GF-D8 (cell line): ENCODE results near the gene ARL6IP4.
"Not testable (repeated sequence)": the region's sequence is repeated elsewhere in the genome, so short reads cannot be mapped to it uniquely, and the experiment has no call there.

ENCODE experiments used
- DNase-seq: peaks from one replicate; lab custom pipeline; 2025; lab: John Stamatoyannopoulos, UW

The ARL6IP4 gene

GRCh38 chr12:122980183-122981035 is at the start of gene ARL6IP4:
ARL6IP4 (plus strand) TSS chr12:122980681; CDS start chr12:122981140, 459 bp downstream.
- DNase-seq: peak; percentile 17

- DNase-seq: no peak
Observed at GRCh38 chr12:122932207-122932606, 48.3 kb upstream of the ARL6IP4 start.

DNA sequence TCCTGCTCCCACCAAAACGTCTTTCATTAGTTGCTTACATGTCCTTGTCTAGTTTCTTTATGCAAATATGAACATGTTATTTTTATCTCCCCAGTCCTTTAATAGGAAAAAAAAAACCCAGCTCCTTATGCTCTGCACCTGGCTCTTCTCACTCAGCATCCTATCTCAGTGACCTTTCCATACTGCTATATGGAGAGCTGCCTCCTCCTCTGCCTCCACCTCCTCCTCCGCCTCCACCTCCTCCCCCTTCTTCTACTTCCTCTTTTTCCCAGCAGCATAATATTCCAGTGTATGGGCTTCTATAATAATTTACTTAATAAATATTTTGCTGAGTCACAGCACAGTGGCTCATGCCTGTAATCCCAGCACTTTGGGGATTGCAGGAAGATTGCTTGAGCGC is 45.8 kb upstream of the ARL6IP4 start:
- no peak for DNase-seq

DNA sequence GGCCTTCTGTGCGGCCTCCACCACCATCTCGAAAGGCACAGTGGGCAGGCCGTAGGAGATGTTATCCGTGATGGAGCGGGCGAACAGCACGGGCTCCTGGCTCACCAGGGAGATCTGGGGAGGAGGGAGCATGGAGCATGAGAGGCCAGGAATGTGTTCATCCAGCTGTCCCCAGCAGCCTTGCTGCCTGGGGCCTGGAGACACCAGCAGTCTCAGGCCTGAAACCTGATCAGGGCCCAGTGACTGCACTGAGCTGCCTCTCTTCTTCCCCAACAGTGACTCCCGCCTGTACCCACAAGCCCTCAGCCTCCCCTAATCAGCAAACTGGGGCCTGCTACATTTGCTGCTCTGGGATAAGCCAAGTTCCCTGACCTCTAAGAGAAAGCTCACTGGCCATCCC is 45.2 kb upstream of the ARL6IP4 start:
- DNase-seq: no peak

DNA sequence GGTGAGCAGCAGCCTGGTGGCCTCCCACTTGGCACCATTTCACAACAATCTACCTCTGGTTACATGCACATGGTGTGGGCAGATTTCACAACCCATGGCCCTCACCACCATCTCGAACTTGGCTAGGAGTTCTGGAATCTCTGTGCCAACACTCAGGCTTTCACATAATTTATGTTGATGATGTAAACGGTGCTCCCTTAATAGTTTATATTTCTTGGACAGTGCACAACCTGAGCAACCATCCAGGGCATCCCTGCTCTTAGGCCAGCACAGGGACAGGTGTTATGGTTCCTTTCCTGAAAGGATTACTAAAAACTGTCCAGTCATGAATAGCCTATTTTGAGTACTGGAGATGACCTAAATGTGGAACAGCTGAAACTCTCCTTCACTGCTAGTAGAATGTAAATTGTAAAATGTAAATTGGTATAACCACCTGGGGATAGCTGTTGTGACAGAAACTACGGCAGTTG is 42.8 kb upstream of the ARL6IP4 start:
- peak; percentile 21 for DNase-seq

- DNase-seq: no peak
Observed at GRCh38 chr12:122939125-122939524, 41.4 kb upstream of the ARL6IP4 start.

DNA sequence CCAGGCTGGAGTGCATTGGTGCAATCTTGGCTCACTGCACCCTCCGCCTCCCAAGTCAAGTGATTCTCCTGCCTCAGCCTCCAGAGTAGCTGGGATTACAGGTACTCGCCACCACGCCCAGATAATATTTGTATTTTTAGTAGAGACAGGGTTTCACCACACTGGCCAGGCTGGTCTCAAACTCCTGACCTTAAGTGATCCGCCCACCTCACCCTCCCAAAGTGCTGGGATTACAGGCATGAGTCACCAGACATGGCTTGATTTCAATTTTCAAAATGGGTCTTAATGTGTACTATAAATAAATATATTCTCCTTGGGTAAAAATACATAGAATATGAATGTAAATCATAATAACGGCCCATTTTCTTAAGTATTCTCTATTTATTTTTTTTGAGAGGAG is 39.1 kb upstream of the ARL6IP4 start:
- DNase-seq: not testable (repeated sequence)

GRCh38 chr12:122942637-122943036 is 37.8 kb upstream of the ARL6IP4 start:
- DNase-seq: no peak

DNA sequence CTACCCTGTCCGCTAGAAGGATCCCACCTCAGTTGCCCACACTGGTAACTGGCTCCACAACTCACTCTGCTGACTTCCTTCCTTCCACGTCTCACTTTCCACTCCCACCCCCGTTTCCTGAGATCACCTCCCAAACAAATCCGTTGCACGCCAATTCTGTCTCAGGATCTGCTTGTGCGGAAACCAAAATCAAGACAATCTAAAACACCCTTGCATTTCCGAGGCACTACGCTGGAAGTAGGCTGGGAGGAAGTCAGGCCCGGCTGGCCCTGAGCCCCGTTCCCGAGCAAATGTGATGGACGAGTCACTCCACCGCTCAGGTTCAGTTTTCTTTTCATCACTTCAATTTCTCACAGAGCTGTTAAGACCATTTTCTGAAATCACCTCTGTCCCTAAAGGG is 37.3 kb upstream of the ARL6IP4 start:
- no peak for DNase-seq

GRCh38 chr12:122944605-122945592 is 35.6 kb upstream of the ARL6IP4 start:
- DNase-seq: no peak

DNA sequence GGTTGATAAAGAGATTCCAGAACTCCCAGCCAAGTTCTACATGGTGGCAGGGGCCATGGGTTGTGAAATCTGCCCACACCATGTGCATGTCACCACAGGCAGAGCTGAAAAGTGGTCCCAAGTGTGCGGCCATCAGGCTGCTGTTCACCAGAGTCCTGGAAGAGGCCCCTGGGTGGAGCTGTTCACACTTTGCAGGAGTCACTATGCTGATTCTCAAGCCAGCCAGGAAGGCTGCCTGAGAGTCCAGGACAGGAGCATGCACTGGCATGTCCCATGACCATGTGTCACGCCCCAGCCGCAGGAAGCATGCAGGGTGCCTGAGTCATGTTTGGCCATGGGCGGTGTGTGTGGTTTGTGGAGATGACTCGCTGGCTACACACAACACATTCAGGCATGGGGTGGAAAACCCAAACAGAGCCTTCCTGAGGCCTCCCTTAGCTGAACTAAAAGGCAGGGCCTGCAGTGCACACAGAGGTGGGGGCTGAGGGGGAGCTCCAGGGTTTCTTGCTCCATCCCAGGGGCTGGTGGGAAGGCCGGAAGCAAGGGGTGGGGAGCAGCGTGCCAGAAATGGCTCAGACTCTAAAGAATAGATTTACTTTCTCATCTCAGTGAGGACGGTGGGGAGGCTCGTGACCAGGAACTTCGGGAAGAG is 33.7 kb upstream of the ARL6IP4 start:
- peak; percentile 44 for DNase-seq

- no peak for DNase-seq
Observed at GRCh38 chr12:122947352-122947792, 33.1 kb upstream of the ARL6IP4 start.

GRCh38 chr12:122948605-122949004 is 31.9 kb upstream of the ARL6IP4 start:
- no peak for DNase-seq

- no peak for DNase-seq
Observed at GRCh38 chr12:122949405-122949804, 31.1 kb upstream of the ARL6IP4 start.

DNA sequence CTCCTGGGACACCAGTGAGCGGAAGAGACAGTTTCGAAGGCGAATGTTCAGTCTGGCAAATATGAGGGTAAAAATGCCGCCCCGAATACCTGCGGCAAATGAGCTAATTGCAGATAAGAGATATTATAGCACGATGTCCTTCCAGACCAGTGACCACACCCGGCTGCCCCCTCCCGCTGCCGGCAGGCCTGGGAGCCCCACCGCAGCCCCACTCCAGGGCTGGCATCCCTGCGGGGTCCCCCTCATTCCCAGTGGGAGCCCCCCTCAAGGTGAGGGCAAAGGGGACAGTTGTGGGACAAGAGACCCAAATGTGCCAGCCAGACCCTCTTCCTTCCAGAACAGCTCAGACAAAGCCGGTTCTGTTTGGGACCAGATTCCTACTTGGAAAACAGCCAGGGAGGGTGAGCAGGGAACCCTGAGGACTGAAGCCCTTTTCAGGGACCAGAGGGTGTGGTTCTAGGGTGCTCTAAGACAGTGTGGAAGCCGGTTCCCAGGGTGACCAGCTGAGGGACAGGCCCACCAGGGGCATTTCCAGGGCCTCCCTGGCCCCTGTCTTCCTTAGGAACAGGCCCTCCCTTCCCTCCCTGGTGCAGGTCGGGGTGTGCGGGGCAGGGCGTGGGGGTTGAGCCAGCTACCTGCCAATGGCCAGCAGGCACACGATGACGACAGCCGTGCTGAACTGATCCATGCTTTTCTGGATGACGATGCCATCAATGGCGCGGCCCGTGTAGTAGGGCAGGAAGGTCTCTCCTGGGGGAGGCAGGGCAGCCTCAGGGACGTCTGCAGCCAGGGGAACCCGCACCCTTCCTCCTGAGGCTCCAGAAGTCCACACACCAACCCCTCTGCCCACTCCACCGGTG is 30.4 kb upstream of the ARL6IP4 start:
- no peak for DNase-seq

DNA sequence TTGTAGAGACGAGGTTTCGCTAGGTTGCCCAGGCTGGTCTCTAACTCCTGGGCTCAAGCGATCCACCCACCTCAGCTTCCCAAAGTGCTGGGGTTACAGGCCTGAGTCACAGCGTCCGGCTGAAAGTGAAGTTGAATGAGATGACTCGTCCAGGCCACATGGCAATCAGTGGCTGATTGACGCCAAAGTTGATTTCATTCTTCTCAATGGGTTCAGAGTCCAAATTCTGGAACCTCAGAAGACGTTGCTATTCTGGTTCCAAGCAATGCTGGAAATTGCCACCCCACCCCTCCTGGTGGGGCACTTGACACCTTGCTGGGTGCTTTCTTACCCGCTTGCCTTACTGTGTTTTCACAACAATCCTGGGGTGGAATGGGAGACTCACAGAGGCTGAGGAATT is 29.1 kb upstream of the ARL6IP4 start:
- DNase-seq: no peak

DNA sequence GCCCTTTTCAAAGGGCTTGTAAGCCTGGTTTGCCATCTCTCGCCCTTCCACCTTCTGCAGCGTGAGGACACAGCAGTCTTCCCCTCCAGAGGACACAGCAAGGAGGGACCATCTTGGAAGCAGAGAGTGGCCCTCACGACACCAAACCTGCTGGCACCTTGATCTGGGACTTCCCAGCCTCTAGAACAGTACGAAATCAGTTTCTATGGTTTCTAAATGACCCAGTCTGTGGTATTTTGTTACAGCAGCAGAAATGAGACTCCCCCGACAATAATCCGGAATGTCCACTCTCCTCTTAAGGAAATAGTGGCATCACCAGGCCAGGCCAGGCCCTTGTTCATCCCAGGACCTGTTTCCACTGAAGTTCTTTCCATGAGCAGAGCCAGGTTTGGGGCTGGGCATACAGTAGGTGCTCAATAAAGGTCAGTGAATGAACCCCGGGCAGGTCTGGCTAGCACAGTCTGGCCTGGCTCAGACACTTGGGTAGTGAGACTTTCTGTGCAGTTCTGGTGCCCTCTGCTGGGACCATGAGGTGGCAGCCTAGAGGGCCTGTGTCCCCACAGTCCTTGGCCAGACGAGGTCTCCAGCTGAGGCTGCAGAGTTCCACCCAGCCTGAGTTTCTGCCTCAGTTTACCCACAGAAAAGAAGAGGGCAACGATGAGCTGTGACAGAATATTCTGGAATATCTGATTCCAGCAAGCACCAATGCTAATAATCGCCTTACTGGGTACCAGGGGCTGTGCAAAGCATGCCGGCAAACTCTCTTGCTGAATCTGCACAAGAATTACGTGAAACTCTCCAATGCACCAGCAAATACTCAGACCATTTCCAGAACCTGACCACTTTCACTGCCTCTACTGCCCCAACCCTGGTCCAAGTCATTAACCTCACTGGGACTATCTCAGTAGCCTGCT is 28.2 kb upstream of the ARL6IP4 start:
- peak; percentile 12 for DNase-seq

GRCh38 chr12:122955156-122955555 is 25.3 kb upstream of the ARL6IP4 start:
- no peak for DNase-seq

GRCh38 chr12:122956035-122956434 is 24.4 kb upstream of the ARL6IP4 start:
- no peak for DNase-seq
